Stomach (tissue), 4 donors: ENCODE data around the gene FOSL2.

Source experiments
- POLR2AphosphoS5 ChIP-seq, 3 donors: sonication (generic); formaldehyde crosslinking; IDR thresholded peaks; one replicate each; pipeline ENCODE4 v1.6.1; 2016; ENCODE audit warnings: antibody characterized with exemption in 3 of 3
- TF ChIP-seq, protein P1 (sequence below), 7 experiments: fragments of 450-650 bp in 4 of 7; fragments of 200-600 bp in 3 of 7; sonication (generic) in 3 of 7; IDR thresholded peaks; one replicate each; pipeline ENCODE4 v1.5.1; 2016 to 2019; ENCODE audit warnings: antibody characterized with exemption in 7 of 7, control low read depth in 2 of 7, mild to moderate bottlenecking in 1 of 7

DNA sequence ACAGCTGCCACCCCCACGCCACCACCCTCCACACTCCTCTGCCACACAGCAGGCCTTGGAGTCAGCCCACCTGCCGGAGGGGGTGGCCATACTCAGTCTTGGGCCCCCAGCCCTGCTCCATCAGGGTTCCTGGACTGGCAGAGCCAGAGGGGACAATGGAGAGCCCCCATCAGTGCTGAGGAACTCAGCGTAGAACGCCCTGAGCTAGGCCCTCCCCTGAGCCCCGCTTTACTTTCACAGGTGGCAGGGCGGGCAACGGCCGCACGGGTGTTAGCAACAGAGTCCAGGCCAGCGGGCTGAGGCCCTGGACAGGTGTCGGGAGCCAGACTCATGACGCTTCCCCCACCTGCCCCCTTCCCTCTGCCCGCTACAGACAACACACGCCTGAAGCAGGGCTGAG lies 47.1 kb downstream of the FOSL2 start:
- TF ChIP-seq, protein P1, sequence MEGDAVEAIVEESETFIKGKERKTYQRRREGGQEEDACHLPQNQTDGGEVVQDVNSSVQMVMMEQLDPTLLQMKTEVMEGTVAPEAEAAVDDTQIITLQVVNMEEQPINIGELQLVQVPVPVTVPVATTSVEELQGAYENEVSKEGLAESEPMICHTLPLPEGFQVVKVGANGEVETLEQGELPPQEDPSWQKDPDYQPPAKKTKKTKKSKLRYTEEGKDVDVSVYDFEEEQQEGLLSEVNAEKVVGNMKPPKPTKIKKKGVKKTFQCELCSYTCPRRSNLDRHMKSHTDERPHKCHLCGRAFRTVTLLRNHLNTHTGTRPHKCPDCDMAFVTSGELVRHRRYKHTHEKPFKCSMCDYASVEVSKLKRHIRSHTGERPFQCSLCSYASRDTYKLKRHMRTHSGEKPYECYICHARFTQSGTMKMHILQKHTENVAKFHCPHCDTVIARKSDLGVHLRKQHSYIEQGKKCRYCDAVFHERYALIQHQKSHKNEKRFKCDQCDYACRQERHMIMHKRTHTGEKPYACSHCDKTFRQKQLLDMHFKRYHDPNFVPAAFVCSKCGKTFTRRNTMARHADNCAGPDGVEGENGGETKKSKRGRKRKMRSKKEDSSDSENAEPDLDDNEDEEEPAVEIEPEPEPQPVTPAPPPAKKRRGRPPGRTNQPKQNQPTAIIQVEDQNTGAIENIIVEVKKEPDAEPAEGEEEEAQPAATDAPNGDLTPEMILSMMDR (IDR thresholded peaks at IDR 0.05) = no peak
- no peak for TF ChIP-seq POLR2AphosphoS5 (IDR thresholded peaks at IDR 0.05)
